Measurements from ENCODE around the gene SYDE2. TPM values are rescaled to one million over a fixed set of nuclear protein-coding genes. Genes with fewer than 3 reads are reported as not detected.
A peak's percentile ranks its signal among the peaks of the same experiment; 100 is the strongest.
"Not testable (repeated sequence)": the region's sequence is repeated elsewhere in the genome, so short reads cannot be mapped to it uniquely, and the experiment has no call there.

SYDE2 gene
- total and polyA plus RNA-seq, 2 experiments from 2014 or later = 5.8 to 20.1 TPM

GRCh38 chr1:85148524-85149250, 52.1 kb downstream of the SYDE2 start (continued):
- TF ChIP-seq ZNF462 (CRISPR knock-in tag; IDR thresholded peaks at IDR 0.05) = no peak

- Mint-ChIP-seq H3K4me1 (peaks cover 54% of the 10 kb centered on the region), H3K27ac (no peak overlapping the region), H3K9me3 (no peaks in the 10 kb centered on the region), H3K36me3 (ENCODE audit: low read depth) (no peaks in the 10 kb centered on the region), H3K27me3 (ENCODE audit: insufficient read depth, low read depth, poor library complexity) (no peaks in the 10 kb centered on the region), H3K4me3 (no peak overlapping the region)
- Histone ChIP-seq H4K20me1 (replicated peaks; ENCODE audit: insufficient read depth) (no peaks in the 10 kb centered on the region), H3K79me2 (replicated peaks; ENCODE audit: insufficient read depth) (no peaks in the 10 kb centered on the region), H3K4me2 (no peak overlapping the region), H3K4me3 (no peak overlapping the region), H3K27ac (ENCODE audit: low read depth) (peak overlapping the region; percentile 36; the same call in 1 of the 2 replicates), H3K27me3 (ENCODE audit: insufficient read depth) (no peaks in the 10 kb centered on the region), H2AFZ (no peak overlapping the region), H3K36me3 (ENCODE audit: insufficient read depth) (no peaks in the 10 kb centered on the region), H3K4me1 (ENCODE audit: insufficient read depth) (peaks cover 36% of the 10 kb centered on the region), H3K9me2 (ENCODE audit: insufficient read depth) (no peaks in the 10 kb centered on the region), H3F3A (replicated peaks; ENCODE audit: low read depth) (no peaks in the 10 kb centered on the region)
- no peak for ATAC-seq
- DNase-seq (ENCODE audit: low spot score) = no peak
- TF ChIP-seq CTCF (conservative IDR thresholded peaks at IDR 0.05; ENCODE audit: low read depth in 2 of 2) = peak in 1 of 2 experiments; percentile 57; a peak in 3 of 4 replicates
- no peak for TF ChIP-seq EZH2phosphoT487 (IDR thresholded peaks at IDR 0.05; ENCODE audit: unreplicated experiment)
These were observed 53.9 kb downstream of the SYDE2 start for GRCh38 chr1:85146972-85147359.

GRCh38 chr1:85146298-85146971, 54.4 kb downstream of the SYDE2 start:
- not testable (repeated sequence) for H3F3A ChIP-seq (replicated peaks; ENCODE audit: low read depth); H3K4me2 ChIP-seq; H3K27me3 ChIP-seq (ENCODE audit: insufficient read depth); H4K20me1 ChIP-seq (replicated peaks; ENCODE audit: insufficient read depth); H3K9me2 ChIP-seq (ENCODE audit: insufficient read depth); ATAC-seq; H3K27ac Mint-ChIP-seq; H3K36me3 Mint-ChIP-seq (ENCODE audit: low read depth); H3K79me2 ChIP-seq (replicated peaks; ENCODE audit: insufficient read depth); DNase-seq (ENCODE audit: low spot score); H3K4me3 ChIP-seq; H3K36me3 ChIP-seq (ENCODE audit: insufficient read depth); H3K9me3 Mint-ChIP-seq; H2AFZ ChIP-seq; H3K27me3 Mint-ChIP-seq (ENCODE audit: insufficient read depth, low read depth, poor library complexity); H3K4me3 Mint-ChIP-seq
- H3K4me1 Mint-ChIP-seq = peaks cover 51% of the 10 kb centered on the region
- Histone ChIP-seq H3K27ac (ENCODE audit: low read depth) (peak overlapping the region; percentile 36; the same call in 1 of the 2 replicates), H3K4me1 (ENCODE audit: insufficient read depth) (peaks cover 36% of the 10 kb centered on the region)

Data from GM23338 (cell line).